AG10803 (cell line): ENCODE results near the gene SLC35E3.

Source experiments
- DNase-seq: peaks from one replicate; pipeline ENCODE4 v3.0.0; 2010; ENCODE audit warnings: low read depth
- H3K4me3 ChIP-seq: 2 replicates; pipeline ENCODE4 v1.5.1; 2011; ENCODE audit warnings: mild to moderate bottlenecking, low read length, control low read depth
- TF ChIP-seq, protein P1 (sequence below): conservative IDR thresholded peaks from 2 replicates; pipeline ENCODE4 v1.5.1; 2011; ENCODE audit warnings: mild to moderate bottlenecking, low read length, control low read depth, inconsistent platforms

SLC35E3 gene

DNA sequence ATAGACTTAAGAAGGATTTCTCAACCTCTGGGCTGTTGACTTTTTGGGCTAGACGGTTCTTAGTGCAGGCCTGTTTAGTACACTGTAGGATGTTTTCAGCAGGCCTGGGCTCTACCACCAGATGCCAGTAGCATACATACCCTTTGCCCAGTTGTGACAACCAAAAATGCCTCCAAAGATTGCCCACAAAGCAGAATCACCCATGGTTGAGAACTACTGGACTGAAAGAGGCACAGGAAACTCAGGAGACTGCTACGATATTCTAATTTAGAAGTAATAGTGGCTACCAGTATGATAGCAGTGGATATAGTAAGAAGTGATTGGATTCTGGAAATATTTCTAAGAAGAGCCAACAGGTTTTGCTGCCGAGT lies 15.5 kb downstream of the SLC35E3 start:
- no peak overlapping the region for H3K4me3 ChIP-seq
- no peak for DNase-seq
- TF ChIP-seq, protein P1, sequence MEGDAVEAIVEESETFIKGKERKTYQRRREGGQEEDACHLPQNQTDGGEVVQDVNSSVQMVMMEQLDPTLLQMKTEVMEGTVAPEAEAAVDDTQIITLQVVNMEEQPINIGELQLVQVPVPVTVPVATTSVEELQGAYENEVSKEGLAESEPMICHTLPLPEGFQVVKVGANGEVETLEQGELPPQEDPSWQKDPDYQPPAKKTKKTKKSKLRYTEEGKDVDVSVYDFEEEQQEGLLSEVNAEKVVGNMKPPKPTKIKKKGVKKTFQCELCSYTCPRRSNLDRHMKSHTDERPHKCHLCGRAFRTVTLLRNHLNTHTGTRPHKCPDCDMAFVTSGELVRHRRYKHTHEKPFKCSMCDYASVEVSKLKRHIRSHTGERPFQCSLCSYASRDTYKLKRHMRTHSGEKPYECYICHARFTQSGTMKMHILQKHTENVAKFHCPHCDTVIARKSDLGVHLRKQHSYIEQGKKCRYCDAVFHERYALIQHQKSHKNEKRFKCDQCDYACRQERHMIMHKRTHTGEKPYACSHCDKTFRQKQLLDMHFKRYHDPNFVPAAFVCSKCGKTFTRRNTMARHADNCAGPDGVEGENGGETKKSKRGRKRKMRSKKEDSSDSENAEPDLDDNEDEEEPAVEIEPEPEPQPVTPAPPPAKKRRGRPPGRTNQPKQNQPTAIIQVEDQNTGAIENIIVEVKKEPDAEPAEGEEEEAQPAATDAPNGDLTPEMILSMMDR: no peak

DNA sequence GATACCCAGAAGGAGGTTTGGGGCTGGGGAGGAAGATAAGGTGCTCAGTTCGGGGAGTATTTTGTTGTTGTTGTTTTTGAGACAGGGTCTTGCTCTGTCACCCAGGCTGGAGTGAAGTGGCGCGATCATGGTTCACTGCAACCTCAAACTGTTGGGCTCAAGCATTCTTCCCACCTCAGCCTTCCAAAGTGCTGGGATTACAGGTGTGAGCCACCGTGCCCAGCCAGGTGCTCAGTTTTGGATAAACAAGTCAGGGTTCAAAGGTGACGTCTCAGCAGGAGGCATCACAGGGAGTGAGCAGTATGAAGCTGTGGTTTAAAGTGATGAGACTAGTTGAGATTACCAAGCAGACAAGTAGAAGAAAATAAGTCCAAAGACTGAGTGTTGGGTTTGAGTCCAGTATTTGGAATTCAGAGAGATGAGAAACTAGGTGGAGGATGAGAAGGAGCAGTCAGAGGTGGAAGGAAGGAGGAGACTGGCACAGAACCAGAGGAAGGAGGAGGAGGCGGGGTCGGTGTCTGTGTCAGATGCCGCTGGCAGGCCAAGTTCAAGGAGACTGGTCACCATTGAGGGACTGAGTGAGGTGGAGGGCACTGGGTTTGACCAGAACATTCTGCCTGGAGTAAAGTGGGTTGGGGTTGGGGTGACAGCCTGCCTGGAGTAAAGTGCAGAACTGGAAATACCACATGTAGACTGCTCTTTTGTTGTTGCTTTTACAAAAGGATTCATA lies 16.1 kb downstream of the SLC35E3 start:
- DNase-seq: no peak
- TF ChIP-seq, protein P1: no peak
- H3K4me3 ChIP-seq: no peak overlapping the region

DNA sequence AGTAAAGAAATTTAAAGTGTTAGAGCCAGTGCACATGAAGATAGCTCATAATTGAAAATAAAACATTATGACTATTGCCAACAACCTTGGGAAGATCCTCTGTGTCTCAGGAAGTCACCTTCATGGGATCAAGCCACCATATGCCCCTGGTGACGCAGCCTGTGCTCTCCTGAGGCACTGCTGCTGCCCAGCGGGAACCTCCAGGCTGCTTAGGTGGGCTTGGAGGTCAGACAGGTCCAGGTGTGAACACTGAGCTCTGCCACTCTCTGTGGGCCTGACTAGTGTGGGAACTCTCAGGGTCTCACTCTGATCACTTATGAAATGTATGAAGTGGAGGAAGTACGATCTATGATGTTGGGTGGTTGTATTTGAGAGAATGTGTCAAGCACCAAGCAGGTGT lies 16.7 kb downstream of the SLC35E3 start:
- DNase-seq: no peak
- H3K4me3 ChIP-seq: no peak overlapping the region
- TF ChIP-seq, protein P1: no peak

DNA sequence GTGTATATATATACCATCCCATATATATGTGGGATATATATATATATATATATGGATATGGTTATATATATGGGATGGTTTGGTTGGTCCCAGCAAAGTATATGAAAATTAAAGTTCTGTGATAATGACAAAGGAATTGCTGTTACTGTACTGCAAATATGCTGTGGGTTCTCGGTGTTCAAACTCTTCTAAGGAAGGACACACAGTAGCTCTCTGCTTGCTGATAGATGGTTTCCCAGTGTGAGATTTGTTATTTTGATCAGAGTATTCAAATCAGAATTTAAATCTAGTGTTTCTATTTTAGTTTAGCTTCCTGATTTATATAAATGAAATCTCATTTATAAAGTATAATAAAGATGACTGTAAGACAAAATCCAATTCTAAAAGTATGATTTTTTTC lies 19.7 kb downstream of the SLC35E3 start:
- TF ChIP-seq, protein P1: no peak
- H3K4me3 ChIP-seq: no peak overlapping the region
- no peak for DNase-seq

DNA sequence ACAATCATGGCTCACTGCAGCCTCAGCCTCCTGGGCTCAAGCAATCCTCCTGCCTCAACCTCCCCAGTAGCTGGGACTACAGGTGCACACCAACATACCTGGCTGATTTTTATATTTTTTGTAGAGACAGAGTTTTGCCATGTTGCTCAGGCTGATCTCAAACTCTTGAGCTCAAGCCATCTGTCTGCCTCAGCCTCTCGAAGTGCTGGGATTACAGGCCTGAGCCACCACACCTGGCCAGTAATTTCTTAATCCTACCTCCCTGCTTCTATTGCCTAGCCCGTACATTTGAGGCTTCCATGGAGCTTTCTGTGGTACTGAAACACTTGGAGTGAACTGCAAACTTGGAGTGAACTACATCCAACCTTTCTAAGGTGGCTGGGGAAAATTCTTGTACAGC lies 20.7 kb downstream of the SLC35E3 start:
- no peak for DNase-seq
- TF ChIP-seq, protein P1: no peak

DNA sequence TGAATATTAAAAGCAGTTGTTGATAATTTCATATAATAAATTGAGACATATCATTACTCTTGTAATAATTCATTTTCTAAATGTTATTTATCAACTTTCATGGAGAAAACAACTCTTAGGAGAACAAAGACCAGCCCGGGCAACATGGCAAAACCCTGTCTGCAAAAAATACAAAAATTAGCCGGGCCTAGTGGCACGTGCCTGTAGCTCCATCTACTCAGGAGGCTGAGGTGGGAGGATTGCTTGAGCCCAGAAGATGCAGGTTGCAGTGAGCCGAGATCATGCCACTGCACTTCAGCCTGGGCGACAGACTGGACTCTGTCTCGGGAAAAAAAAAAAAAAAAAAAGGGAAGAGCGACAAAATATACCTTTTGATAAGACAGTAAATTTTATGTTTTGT lies 21.2 kb downstream of the SLC35E3 start:
- DNase-seq: no peak
- TF ChIP-seq, protein P1: no peak
- H3K4me3 ChIP-seq: no peak overlapping the region

More for the DNA sequence above, 20.7 kb downstream of the SLC35E3 start:
- H3K4me3 ChIP-seq: no peak overlapping the region

DNA sequence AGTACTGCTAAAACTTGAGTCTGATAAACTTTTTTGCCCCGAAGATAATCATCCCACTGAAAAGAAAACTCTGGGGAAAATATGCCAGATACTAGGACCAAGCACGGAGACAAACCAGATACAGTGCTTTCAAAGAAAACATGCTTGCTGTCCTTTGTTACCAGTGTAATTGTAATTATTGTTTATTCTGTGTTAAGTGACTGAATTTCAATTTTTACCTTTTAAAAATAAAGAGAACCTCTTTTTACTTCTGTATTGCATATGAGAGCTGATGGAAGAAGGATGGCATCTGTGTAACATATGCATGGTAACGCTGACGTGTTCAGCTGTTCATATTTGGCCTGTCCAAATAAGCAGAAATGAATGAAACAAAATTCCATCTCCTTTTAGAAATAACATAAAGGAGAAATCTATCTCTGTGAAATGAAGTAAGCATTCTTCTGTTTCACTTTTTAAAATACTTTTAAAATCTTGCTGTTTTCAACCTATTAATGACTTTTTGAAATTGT lies 22.5 kb downstream of the SLC35E3 start:
- no peak for DNase-seq
- TF ChIP-seq, protein P1: no peak
- no peak overlapping the region for H3K4me3 ChIP-seq
